H1 (cell line): ENCODE data around the gene PPP1R7. TPM values are rescaled to one million over a fixed set of nuclear protein-coding genes. Genes with fewer than 3 reads are reported as not detected.
"Not testable (repeated sequence)": the region's sequence is repeated elsewhere in the genome, so short reads cannot be mapped to it uniquely, and the experiment has no call there.

ENCODE experiments used
- CTCF ChIA-PET: fragments of 300-600 bp; sonication (Branson Sonifier 250); formaldehyde crosslinking; loops from one replicate; lab custom pipeline; 2021; ENCODE audit not compliant: partially characterized antibody; lab: Charles Lee
- POLR2A ChIA-PET: fragments of 300-600 bp; sonication (Branson Sonifier 250); formaldehyde crosslinking; loops from one replicate; lab custom pipeline; 2021; ENCODE audit warnings: inconsistent platforms; ENCODE audit not compliant: partially characterized antibody; lab: Charles Lee
- DNase-seq, 2 experiments: peaks; one replicate each; pipeline versions ENCODE4 v3.0.0 to v3.0.0-alpha.2; 2010 to 2022; ENCODE audit warnings: low spot score in 2 of 2, low read depth in 1 of 2, mixed read lengths in 1 of 2
- FAIRE-seq: peaks from 2 replicates; lab custom pipeline; 2011; peaks lifted over from hg19 to GRCh38; lab: Jason Lieb, UNC
- H2AFZ ChIP-seq: 2 replicates; pipeline ENCODE4 v1.8.1; 2012; ENCODE audit warnings: low read length, inconsistent platforms
- H2AK5ac ChIP-seq: 2 replicates; pipeline ENCODE4 v1.6.1; 2013; ENCODE audit warnings: low read depth, low read length
- H2BK120ac ChIP-seq: replicated peaks from 2 replicates; pipeline ENCODE3; 2013; ENCODE audit warnings: low read depth, low read length, inconsistent platforms
- H2BK12ac ChIP-seq: 2 replicates; pipeline ENCODE4 v1.6.1; 2013; ENCODE audit warnings: low read depth, low read length
- H2BK15ac ChIP-seq: 2 replicates; pipeline ENCODE4 v1.6.1; 2013; ENCODE audit warnings: low read length
- H2BK20ac ChIP-seq: 2 replicates; pipeline ENCODE4 v1.6.1; 2013; ENCODE audit warnings: low read length
- H2BK5ac ChIP-seq: 2 replicates; pipeline ENCODE4 v1.6.1; 2013; ENCODE audit warnings: low read depth, low read length
- H3K14ac ChIP-seq: 2 replicates; pipeline ENCODE4 v1.6.1; 2013; ENCODE audit warnings: inconsistent platforms; ENCODE audit not compliant: insufficient read length
- H3K18ac ChIP-seq: 2 replicates; pipeline ENCODE4 v1.6.1; 2013; ENCODE audit warnings: low read length; ENCODE audit errors: extremely low read depth
- H3K23ac ChIP-seq: 2 replicates; pipeline ENCODE4 v1.6.1; 2013; ENCODE audit warnings: inconsistent platforms; ENCODE audit not compliant: insufficient read length
- H3K23me2 ChIP-seq: 2 replicates; pipeline ENCODE4 v1.6.1; 2013; ENCODE audit warnings: low read depth, low read length
- H3K27ac ChIP-seq: 2 replicates; pipeline ENCODE4 v1.6.1; 2011; ENCODE audit warnings: low read depth, low read length, inconsistent platforms
- H3K27me3 ChIP-seq, 4 experiments: replicated peaks in 1 of 4; 1 replicate in 1 of 4; 2 replicates in 3 of 4; pipeline versions ENCODE4 v1.6.1 to v1.8.1; 2011 to 2013; ENCODE audit warnings: low read length in 3 of 4, mild to moderate bottlenecking in 3 of 4, inconsistent platforms in 2 of 4, mixed read lengths in 2 of 4, moderate library complexity in 1 of 4; ENCODE audit not compliant: control insufficient read depth in 3 of 4, insufficient read depth in 3 of 4; ENCODE audit errors: extremely low read depth in 1 of 4
- H3K36me3 ChIP-seq, 4 experiments: 2 replicates each; pipeline versions ENCODE4 v1.6.1 to v1.8.1; 2011 to 2013; ENCODE audit warnings: mild to moderate bottlenecking in 4 of 4, low read length in 3 of 4, moderate library complexity in 2 of 4, control low read depth in 1 of 4, inconsistent platforms in 1 of 4; ENCODE audit not compliant: insufficient read depth in 4 of 4, control insufficient read depth in 2 of 4
- H3K4ac ChIP-seq: replicated peaks from 2 replicates; pipeline ENCODE3; 2013; ENCODE audit warnings: low read length, low read depth, mixed read lengths, inconsistent platforms; ENCODE audit not compliant: insufficient read length
- H3K4me1 ChIP-seq, 4 experiments: replicated peaks in 1 of 4; 1 replicate in 1 of 4; 2 replicates in 3 of 4; pipeline versions ENCODE4 v1.6.1 to v1.8.1; 2011 to 2013; ENCODE audit warnings: low read length in 3 of 4, inconsistent platforms in 2 of 4, mixed read lengths in 1 of 4; ENCODE audit not compliant: insufficient read depth in 4 of 4, control insufficient read depth in 3 of 4
- H3K4me2 ChIP-seq, 2 experiments: 2 replicates each; pipeline versions ENCODE4 v1.6.1 to v1.8.1; 2011 to 2013; ENCODE audit warnings: low read depth in 2 of 2, low read length in 2 of 2, control low read depth in 1 of 2, inconsistent platforms in 1 of 2, mild to moderate bottlenecking in 1 of 2; ENCODE audit not compliant: insufficient read depth in 1 of 2
- H3K4me3 ChIP-seq, 4 experiments: fragments of 200-600, 300-600 bp in 1 of 4; sonication (generic), shearing (Covaris generic), sonication (Bioruptor Twin) in 1 of 4; 2 replicates each; pipeline versions ENCODE4 v1.5.1 to v1.8.1; 2011 to 2016; ENCODE audit warnings: low read length in 4 of 4, low read depth in 3 of 4, control low read depth in 2 of 4, inconsistent platforms in 2 of 4, mild to moderate bottlenecking in 2 of 4, mixed read lengths in 1 of 4, moderate library complexity in 1 of 4; ENCODE audit not compliant: insufficient read depth in 2 of 4; ENCODE audit errors: extremely low read depth in 1 of 4
- H3K56ac ChIP-seq: replicated peaks from 2 replicates; pipeline ENCODE3; 2013; ENCODE audit warnings: low read depth, mild to moderate bottlenecking, mixed read lengths, low read length, inconsistent platforms; ENCODE audit not compliant: insufficient read length
- H3K79me1 ChIP-seq: 2 replicates; pipeline ENCODE4 v1.6.1; 2013; ENCODE audit warnings: low read depth, low read length, control low read depth
- H3K79me2 ChIP-seq, 2 experiments: 2 replicates each; pipeline versions ENCODE4 v1.6.1 to v1.8.1; 2012 to 2013; ENCODE audit warnings: low read length in 2 of 2, mild to moderate bottlenecking in 2 of 2, inconsistent platforms in 1 of 2; ENCODE audit not compliant: insufficient read depth in 2 of 2, control insufficient read depth in 1 of 2
- H3K9ac ChIP-seq, 4 experiments: replicated peaks in 1 of 4; 1 replicate in 1 of 4; 2 replicates in 3 of 4; pipeline versions ENCODE4 v1.6.1 to v1.8.1; 2011 to 2013; ENCODE audit warnings: low read depth in 3 of 4, low read length in 3 of 4, control low read depth in 2 of 4, mild to moderate bottlenecking in 2 of 4, moderate library complexity in 2 of 4, inconsistent platforms in 1 of 4; ENCODE audit errors: extremely low read depth in 1 of 4
- H3K9me3 ChIP-seq, 2 experiments: 2 replicates each; pipeline versions ENCODE4 v1.6.1 to v1.8.1; 2012 to 2013; ENCODE audit warnings: mild to moderate bottlenecking in 2 of 2, moderate library complexity in 2 of 2, control low read depth in 1 of 2, inconsistent platforms in 1 of 2, low read depth in 1 of 2, low read length in 1 of 2, mixed read lengths in 1 of 2; ENCODE audit not compliant: insufficient read depth in 2 of 2
- H4K20me1 ChIP-seq, 2 experiments: replicated peaks in 1 of 2; 2 replicates each; pipeline versions ENCODE3 to v1.8.1; 2011 to 2013; ENCODE audit warnings: inconsistent platforms in 2 of 2, low read length in 2 of 2, mild to moderate bottlenecking in 1 of 2; ENCODE audit not compliant: insufficient read depth in 2 of 2, control insufficient read depth in 1 of 2
- H4K5ac ChIP-seq: 2 replicates; pipeline ENCODE4 v1.6.1; 2013; ENCODE audit warnings: low read length, low read depth, mixed read lengths, inconsistent platforms; ENCODE audit not compliant: insufficient read length
- H4K8ac ChIP-seq: 2 replicates; pipeline ENCODE4 v1.8.0; 2013; ENCODE audit warnings: mild to moderate bottlenecking, moderate library complexity, low read length, inconsistent platforms; ENCODE audit not compliant: insufficient read depth; ENCODE audit errors: extremely low read depth
- H4K91ac ChIP-seq: replicated peaks from 2 replicates; pipeline ENCODE3; 2013; ENCODE audit warnings: low read length, mixed read lengths, inconsistent platforms; ENCODE audit not compliant: insufficient read length
- WGBS, 2 experiments: shearing (Covaris generic) in 1 of 2; methylation state at CpG; one replicate each; pipeline versions ENCODE4 v1.1.6 to v1.1.7; 2013 to 2015; ENCODE audit warnings: low lambda C conversion rate in 2 of 2, mixed read lengths in 2 of 2, inconsistent platforms in 1 of 2, low coverage in 1 of 2, missing lambda C conversion rate in 1 of 2; ENCODE audit not compliant: insufficient replicate concordance in 2 of 2, insufficient coverage in 1 of 2, insufficient read length in 1 of 2; ENCODE audit errors: extremely low coverage in 1 of 2, missing lambda C conversion rate in 1 of 2; 5-methylcytosine and 5-hydroxymethylcytosine counted together
- polyA plus RNA-seq, 7 experiments: library from polyadenylated mRNA; depleted of rRNA in 3 of 7; stranded (reverse) in 5 of 7; unstranded in 2 of 7; fragments of >200 nt in 5 of 7; fragments of 200-250 nt in 2 of 7; gene quantifications; 1 replicate in 5 of 7; 2 replicates in 1 of 7; 4 replicates in 1 of 7; pipeline versions ENCODE4 v1.2.1 to v1.2.3, GENCODE V29; 2011 to 2013; ENCODE audit warnings: missing spikeins in 2 of 7, mixed read lengths in 2 of 7
- total RNA-seq: library from RNA; stranded (reverse); fragmentation: NEBNext Ultra II Directional; extraction: Animal tissue kit (Norgen Biotek cat#: 25700); gene quantifications from 2 replicates; pipeline ENCODE4 v1.2.1, GENCODE V29; 2021

Gene PPP1R7
- total and polyA plus RNA-seq, 2 of the 8 experiments (the other 6 are each of a cell fraction or from before 2014, with no cell fraction given): 22.2 to 64.0 TPM

GRCh38 chr2:241104611-241105010 lies 45.7 kb upstream of the PPP1R7 start:
- H3K14ac ChIP-seq, H3K27ac ChIP-seq, FAIRE-seq, H3K4me1 ChIP-seq, H2AK5ac ChIP-seq, H4K5ac ChIP-seq, H3K27me3 ChIP-seq, H3K9ac ChIP-seq, H3K4me3 ChIP-seq, H2BK12ac ChIP-seq, H3K23me2 ChIP-seq, H3K4ac ChIP-seq, H4K8ac ChIP-seq, H2BK5ac ChIP-seq, H3K4me2 ChIP-seq, H2BK15ac ChIP-seq, H2AFZ ChIP-seq, H2BK120ac ChIP-seq, H2BK20ac ChIP-seq, H4K20me1 ChIP-seq, H3K56ac ChIP-seq, H3K79me1 ChIP-seq, H3K23ac ChIP-seq, H4K91ac ChIP-seq, H3K18ac ChIP-seq, H3K9me3 ChIP-seq, DNase-seq: not testable (repeated sequence)
- ChIA-PET CTCF (interaction anchor here (1.0 kb wide), 1 partner anchor 253 kb away, joined by 3 read pairs; no protein-coding TSS in a partner anchor), POLR2A (interaction anchor here (1.5 kb wide), 1 partner anchor 9 kb away, joined by 3 read pairs; no protein-coding TSS in a partner anchor)
- 88% methylated on average over 10 of the region's 10 CpGs; no CpG with 5 or more reads in 1 of the 2 experiments for WGBS, 2 experiments
- Histone ChIP-seq H3K36me3 (peaks cover 0 to 18% (median 2%) of the 10 kb centered on the region in 4 experiments; a peak in 6 of 8 replicates), H3K79me2 (peaks cover 0 to 18% of the 10 kb centered on the region in 2 experiments; a peak in 2 of 4 replicates)
